T-helper 9 cell (primary cell): ENCODE measurements around the gene DDX10.
"Not testable (repeated sequence)": the region's sequence is repeated elsewhere in the genome, so short reads cannot be mapped to it uniquely, and the experiment has no call there.

Experiments used
- DNase-seq: peaks from one replicate; pipeline ENCODE4 v3.0.0-alpha.2; 2020
- total RNA-seq, 2 donors: gene quantifications; one replicate each; lab custom pipeline; 2026; lab: John Stamatoyannopoulos, UW

Gene DDX10
- 39.1 to 58.8 reads per million in 2 donors for total RNA-seq

- DNase-seq, result peak; percentile 96
Measured at GRCh38 chr11:108664730-108665525, at the start of gene DDX10. Gene DDX10, plus strand, starts transcription at chr11:108665069. Its CDS starts 85 bp downstream, at chr11:108665154.

GRCh38 chr11:108616549-108616948 is 48.3 kb upstream of the DDX10 start:
- DNase-seq, result no peak

GRCh38 chr11:108617055-108617454 is 47.8 kb upstream of the DDX10 start:
- no peak for DNase-seq

GRCh38 chr11:108618529-108618928 is 46.3 kb upstream of the DDX10 start:
- no peak for DNase-seq

GRCh38 chr11:108620958-108621772 is 43.7 kb upstream of the DDX10 start:
- no peak for DNase-seq

- no peak for DNase-seq
Measured at GRCh38 chr11:108622341-108622740, 42.5 kb upstream of the DDX10 start.

GRCh38 chr11:108624196-108624925 is 40.5 kb upstream of the DDX10 start:
- no peak for DNase-seq

- DNase-seq, result no peak
Measured at GRCh38 chr11:108628326-108628725, 36.5 kb upstream of the DDX10 start.

- DNase-seq, result no peak
Measured at GRCh38 chr11:108628812-108629211, 36.1 kb upstream of the DDX10 start.

GRCh38 chr11:108629274-108629673 is 35.6 kb upstream of the DDX10 start:
- DNase-seq, result no peak

GRCh38 chr11:108632041-108632704 is 32.7 kb upstream of the DDX10 start:
- DNase-seq, result no peak

- DNase-seq, result no peak
Measured at GRCh38 chr11:108635106-108635505, 29.8 kb upstream of the DDX10 start.

GRCh38 chr11:108636222-108636621 is 28.6 kb upstream of the DDX10 start:
- DNase-seq, result no peak

- DNase-seq, result no peak
Measured at GRCh38 chr11:108639146-108639545, 25.7 kb upstream of the DDX10 start.

- DNase-seq, result not testable (repeated sequence)
Measured at GRCh38 chr11:108641752-108642151, 23.1 kb upstream of the DDX10 start.

- DNase-seq, result no peak
Measured at GRCh38 chr11:108643974-108644373, 20.9 kb upstream of the DDX10 start.

- DNase-seq, result no peak
Measured at GRCh38 chr11:108645970-108646369, 18.9 kb upstream of the DDX10 start.

GRCh38 chr11:108647387-108647700 is 17.5 kb upstream of the DDX10 start:
- no peak for DNase-seq

GRCh38 chr11:108647701-108648527 is 17.0 kb upstream of the DDX10 start:
- DNase-seq, result peak; percentile 49

- no peak for DNase-seq
Measured at GRCh38 chr11:108648528-108648885, 16.4 kb upstream of the DDX10 start.

- not testable (repeated sequence) for DNase-seq
Measured at GRCh38 chr11:108654100-108654499, 10.8 kb upstream of the DDX10 start.
